Measurements from ENCODE around the gene COL26A1. TPM values are rescaled to one million over a fixed set of nuclear protein-coding genes. Genes with fewer than 3 reads are reported as not detected.

The COL26A1 gene
- polyA plus RNA-seq, 2 donors = not detected

- Histone ChIP-seq H3K27me3 (ENCODE audit: control insufficient read depth in 1 of 2, insufficient read depth in 2 of 2, low read length in 2 of 2) (no peaks in the 10 kb centered on the region), H3K9me3 (ENCODE audit: control insufficient read depth in 2 of 2, insufficient read depth in 1 of 2, low read depth in 1 of 2, low read length in 1 of 2) (peaks cover 0 to 3% of the 10 kb centered on the region in 2 donors), H3K4me3 (ENCODE audit: low read depth in 1 of 2, low read length in 2 of 2) (no peak overlapping the region), H3K27ac (ENCODE audit: low read depth in 2 of 2, low read length in 1 of 2) (no peak overlapping the region), H3K4me1 (ENCODE audit: control insufficient read depth in 2 of 2, insufficient read depth in 2 of 2, low read length in 1 of 2) (peaks cover 0 to 2% of the 10 kb centered on the region in 2 donors), H3K36me3 (ENCODE audit: control insufficient read depth in 2 of 2, insufficient read depth in 2 of 2, low read length in 1 of 2) (no peaks in the 10 kb centered on the region)
- WGBS, 2 donors = 64 to 71% methylated on average over 8 of the region's 8 CpGs
Measured at GRCh38 chr7:101368422-101369165, 5.9 kb downstream of the COL26A1 start.

DNA sequence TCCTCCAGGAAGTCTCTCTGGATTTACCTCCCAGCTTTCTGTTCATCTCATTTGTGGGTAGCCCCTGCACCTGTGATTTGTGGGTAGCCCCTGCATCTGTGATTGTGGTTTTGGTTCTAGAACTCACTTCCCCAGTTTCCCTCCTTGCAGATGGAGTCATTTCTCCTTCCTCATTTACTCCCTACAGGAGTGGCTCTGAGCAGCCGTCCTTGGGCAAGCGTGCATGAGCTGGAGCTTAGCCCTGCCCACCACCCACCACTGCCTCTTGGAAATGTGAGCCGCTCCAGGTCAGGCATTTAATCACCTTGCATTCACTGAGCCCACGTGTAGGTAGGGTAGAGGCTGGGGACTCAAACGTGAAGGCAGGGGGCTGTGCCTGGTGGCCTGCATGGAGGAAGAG, 8.2 kb downstream of the COL26A1 start:
- 35 to 45% methylated on average over 5 of the region's 5 CpGs for WGBS, 2 donors

DNA sequence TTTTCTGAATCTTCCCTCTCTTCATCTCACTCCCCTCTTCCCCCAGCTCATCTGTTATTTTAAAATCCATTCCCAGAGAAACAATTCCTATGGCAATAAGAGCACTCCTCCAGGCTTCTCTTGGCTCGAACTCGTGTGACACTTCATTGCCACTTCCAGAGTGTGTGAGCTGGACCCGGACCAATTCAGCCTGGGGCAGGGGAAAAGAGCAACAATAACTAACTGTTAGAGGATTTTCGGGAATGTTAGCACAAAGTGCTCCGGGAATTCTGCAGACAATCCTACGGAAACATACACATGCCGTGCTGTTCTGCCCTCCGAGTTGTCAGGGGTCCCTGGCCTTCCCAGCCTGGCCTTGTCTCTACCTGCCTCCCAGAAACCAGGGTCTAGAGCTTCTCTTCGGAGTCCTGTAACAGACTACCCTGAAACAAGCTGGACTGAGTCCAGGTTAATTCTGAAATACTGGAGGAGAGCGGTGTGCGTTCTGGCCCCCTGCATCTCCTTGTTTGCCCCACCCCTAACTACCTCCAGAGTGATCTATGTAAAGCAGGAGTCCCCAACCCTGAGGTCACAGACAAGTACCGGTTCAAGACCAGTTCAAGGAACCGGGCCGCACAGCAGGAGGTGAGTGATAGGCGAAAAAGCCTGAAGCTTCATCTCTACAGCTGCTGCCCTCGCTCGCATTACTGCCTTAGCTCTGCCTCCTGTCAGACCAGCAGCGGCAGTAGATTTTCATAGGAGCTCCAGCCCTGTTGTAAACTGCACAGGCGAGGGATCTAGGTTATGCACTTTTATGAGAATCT, 11.3 kb downstream of the COL26A1 start:
- H3K9me3 ChIP-seq (ENCODE audit: control insufficient read depth in 2 of 2, insufficient read depth in 1 of 2, low read depth in 1 of 2, low read length in 1 of 2) = peaks cover 0 to 3% of the 10 kb centered on the region in 2 donors
- H3K4me3 ChIP-seq (ENCODE audit: low read depth in 1 of 2, low read length in 2 of 2) = no peak overlapping the region
- H3K27ac ChIP-seq (ENCODE audit: low read depth in 2 of 2, low read length in 1 of 2) = no peak overlapping the region
- 47 to 61% methylated on average over 19 of the region's 19 CpGs for WGBS, 2 donors
- no peaks in the 10 kb centered on the region for H3K36me3 ChIP-seq (ENCODE audit: control insufficient read depth in 2 of 2, insufficient read depth in 2 of 2, low read length in 1 of 2)
- H3K4me1 ChIP-seq (ENCODE audit: control insufficient read depth in 2 of 2, insufficient read depth in 2 of 2, low read length in 1 of 2) = no peaks in the 10 kb centered on the region
- H3K27me3 ChIP-seq (ENCODE audit: control insufficient read depth in 1 of 2, insufficient read depth in 2 of 2, low read length in 2 of 2) = no peaks in the 10 kb centered on the region

More for the DNA sequence above, 8.2 kb downstream of the COL26A1 start:
- H3K27me3 ChIP-seq (ENCODE audit: control insufficient read depth in 1 of 2, insufficient read depth in 2 of 2, low read length in 2 of 2) = no peaks in the 10 kb centered on the region
- no peak overlapping the region for H3K27ac ChIP-seq (ENCODE audit: low read depth in 2 of 2, low read length in 1 of 2)
- peaks cover 0 to 3% of the 10 kb centered on the region in 2 donors for H3K9me3 ChIP-seq (ENCODE audit: control insufficient read depth in 2 of 2, insufficient read depth in 1 of 2, low read depth in 1 of 2, low read length in 1 of 2)
- H3K4me3 ChIP-seq (ENCODE audit: low read depth in 1 of 2, low read length in 2 of 2) = no peak overlapping the region
- no peaks in the 10 kb centered on the region for H3K4me1 ChIP-seq (ENCODE audit: control insufficient read depth in 2 of 2, insufficient read depth in 2 of 2, low read length in 1 of 2)
- H3K36me3 ChIP-seq (ENCODE audit: control insufficient read depth in 2 of 2, insufficient read depth in 2 of 2, low read length in 1 of 2) = no peaks in the 10 kb centered on the region

- H3K4me3 ChIP-seq (ENCODE audit: low read depth in 1 of 2, low read length in 2 of 2) = no peak overlapping the region
- H3K4me1 ChIP-seq (ENCODE audit: control insufficient read depth in 2 of 2, insufficient read depth in 2 of 2, low read length in 1 of 2) = no peaks in the 10 kb centered on the region
- WGBS, 2 donors = 94% methylated on average over 3 of the region's 3 CpGs
- no peaks in the 10 kb centered on the region for H3K36me3 ChIP-seq (ENCODE audit: control insufficient read depth in 2 of 2, insufficient read depth in 2 of 2, low read length in 1 of 2)
- no peak overlapping the region for H3K27ac ChIP-seq (ENCODE audit: low read depth in 2 of 2, low read length in 1 of 2)
- peaks cover 0 to 3% of the 10 kb centered on the region in 2 donors for H3K9me3 ChIP-seq (ENCODE audit: control insufficient read depth in 2 of 2, insufficient read depth in 1 of 2, low read depth in 1 of 2, low read length in 1 of 2)
- H3K27me3 ChIP-seq (ENCODE audit: control insufficient read depth in 1 of 2, insufficient read depth in 2 of 2, low read length in 2 of 2) = no peaks in the 10 kb centered on the region
Measured at GRCh38 chr7:101374990-101375389, 12.3 kb downstream of the COL26A1 start.

DNA sequence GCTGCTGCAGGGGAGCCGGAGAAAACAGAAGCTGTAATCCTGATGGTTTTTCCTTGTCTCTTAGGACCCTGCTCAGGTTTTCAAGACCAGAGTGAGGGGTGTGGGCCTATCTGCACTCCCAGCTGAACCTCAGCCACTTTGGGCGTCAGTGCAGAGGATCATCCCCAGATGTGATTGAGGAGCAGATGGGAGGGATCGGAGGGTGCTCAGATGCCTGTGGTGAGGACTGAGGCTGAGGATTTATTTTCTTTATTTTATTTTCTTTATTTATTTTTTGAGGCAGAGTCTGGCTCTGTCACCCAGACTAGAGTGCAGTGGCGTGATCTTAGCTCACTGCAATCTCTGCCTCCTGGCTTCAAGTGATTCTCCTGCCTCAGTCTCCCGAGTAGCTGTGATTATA, 13.9 kb downstream of the COL26A1 start:
- Histone ChIP-seq H3K36me3 (ENCODE audit: control insufficient read depth in 2 of 2, insufficient read depth in 2 of 2, low read length in 1 of 2) (no peaks in the 10 kb centered on the region), H3K4me3 (ENCODE audit: low read depth in 1 of 2, low read length in 2 of 2) (no peak overlapping the region), H3K4me1 (ENCODE audit: control insufficient read depth in 2 of 2, insufficient read depth in 2 of 2, low read length in 1 of 2) (no peaks in the 10 kb centered on the region), H3K9me3 (ENCODE audit: control insufficient read depth in 2 of 2, insufficient read depth in 1 of 2, low read depth in 1 of 2, low read length in 1 of 2) (peaks cover 0 to 3% of the 10 kb centered on the region in 2 donors), H3K27ac (ENCODE audit: low read depth in 2 of 2, low read length in 1 of 2) (no peak overlapping the region), H3K27me3 (ENCODE audit: control insufficient read depth in 1 of 2, insufficient read depth in 2 of 2, low read length in 2 of 2) (no peaks in the 10 kb centered on the region)
- 90 to 93% methylated on average over 5 of the region's 5 CpGs for WGBS, 2 donors

DNA sequence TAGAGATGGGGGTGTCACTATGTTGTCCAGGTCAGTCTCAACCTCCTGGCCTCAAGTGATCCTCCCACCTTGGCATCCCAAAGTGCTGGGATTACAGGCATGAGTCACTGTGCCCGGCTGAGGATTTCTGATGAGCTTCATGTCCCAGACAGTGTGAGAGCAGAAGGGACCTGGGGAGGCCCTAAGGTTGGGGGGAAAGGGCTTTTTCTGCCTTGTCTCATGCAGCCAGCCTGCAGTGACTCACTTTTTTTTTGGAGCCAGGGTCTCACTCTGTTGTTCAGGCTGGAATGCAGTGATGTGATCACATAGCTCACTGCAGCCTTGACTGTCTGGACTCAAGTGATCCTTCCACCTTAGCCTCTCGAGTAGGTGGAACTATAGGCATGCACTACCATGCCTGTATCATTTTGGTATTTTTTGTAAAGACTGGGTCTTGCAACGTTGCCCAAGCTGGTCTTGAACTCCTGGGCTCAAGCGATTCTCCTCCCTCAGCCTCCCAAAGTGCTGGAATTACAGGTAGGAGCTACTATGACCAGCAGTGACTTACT, 14.6 kb downstream of the COL26A1 start:
- H3K36me3 ChIP-seq (ENCODE audit: control insufficient read depth in 2 of 2, insufficient read depth in 2 of 2, low read length in 1 of 2) = no peaks in the 10 kb centered on the region
- WGBS, 2 donors = 67 to 73% methylated on average over 4 of the region's 4 CpGs
- H3K27ac ChIP-seq (ENCODE audit: low read depth in 2 of 2, low read length in 1 of 2) = no peak overlapping the region
- H3K27me3 ChIP-seq (ENCODE audit: control insufficient read depth in 1 of 2, insufficient read depth in 2 of 2, low read length in 2 of 2) = no peaks in the 10 kb centered on the region
- H3K9me3 ChIP-seq (ENCODE audit: control insufficient read depth in 2 of 2, insufficient read depth in 1 of 2, low read depth in 1 of 2, low read length in 1 of 2) = peaks cover 0 to 3% of the 10 kb centered on the region in 2 donors
- H3K4me1 ChIP-seq (ENCODE audit: control insufficient read depth in 2 of 2, insufficient read depth in 2 of 2, low read length in 1 of 2) = no peaks in the 10 kb centered on the region
- H3K4me3 ChIP-seq (ENCODE audit: low read depth in 1 of 2, low read length in 2 of 2) = no peak overlapping the region

GRCh38 chr7:101378751-101379174, 16.1 kb downstream of the COL26A1 start:
- WGBS, 2 donors = 28 to 43% methylated on average over 13 of the region's 13 CpGs
- Histone ChIP-seq H3K27me3 (ENCODE audit: control insufficient read depth in 1 of 2, insufficient read depth in 2 of 2, low read length in 2 of 2) (no peaks in the 10 kb centered on the region), H3K9me3 (ENCODE audit: control insufficient read depth in 2 of 2, insufficient read depth in 1 of 2, low read depth in 1 of 2, low read length in 1 of 2) (no peaks in the 10 kb centered on the region), H3K27ac (ENCODE audit: low read depth in 2 of 2, low read length in 1 of 2) (no peak overlapping the region), H3K4me3 (ENCODE audit: low read depth in 1 of 2, low read length in 2 of 2) (no peak overlapping the region), H3K36me3 (ENCODE audit: control insufficient read depth in 2 of 2, insufficient read depth in 2 of 2, low read length in 1 of 2) (no peaks in the 10 kb centered on the region), H3K4me1 (ENCODE audit: control insufficient read depth in 2 of 2, insufficient read depth in 2 of 2, low read length in 1 of 2) (no peaks in the 10 kb centered on the region)

DNA sequence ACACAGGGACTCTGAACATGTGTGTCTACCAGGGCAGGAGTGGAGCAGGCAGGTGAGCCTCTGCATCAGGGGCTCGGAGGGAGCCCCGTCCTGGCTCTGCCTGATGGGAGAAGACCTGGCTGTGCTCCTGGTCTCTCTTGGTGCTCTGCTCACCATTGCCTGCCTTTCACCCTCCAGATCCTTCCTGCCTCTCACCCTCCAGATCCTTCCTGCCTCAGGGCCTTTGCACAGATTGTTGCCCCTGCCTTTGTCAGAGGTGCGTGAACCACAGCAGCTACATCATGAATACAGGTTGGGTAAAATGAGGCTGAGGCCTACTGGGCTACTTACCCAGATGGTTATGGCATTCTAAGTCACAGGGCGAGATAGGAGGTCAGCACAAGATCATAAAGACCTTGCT, 16.6 kb downstream of the COL26A1 start:
- Histone ChIP-seq H3K4me1 (ENCODE audit: control insufficient read depth in 2 of 2, insufficient read depth in 2 of 2, low read length in 1 of 2) (no peaks in the 10 kb centered on the region), H3K4me3 (ENCODE audit: low read depth in 1 of 2, low read length in 2 of 2) (no peak overlapping the region), H3K27me3 (ENCODE audit: control insufficient read depth in 1 of 2, insufficient read depth in 2 of 2, low read length in 2 of 2) (no peaks in the 10 kb centered on the region), H3K27ac (ENCODE audit: low read depth in 2 of 2, low read length in 1 of 2) (no peak overlapping the region), H3K9me3 (ENCODE audit: control insufficient read depth in 2 of 2, insufficient read depth in 1 of 2, low read depth in 1 of 2, low read length in 1 of 2) (no peaks in the 10 kb centered on the region), H3K36me3 (ENCODE audit: control insufficient read depth in 2 of 2, insufficient read depth in 2 of 2, low read length in 1 of 2) (no peaks in the 10 kb centered on the region)
- 77 to 80% methylated on average over 4 of the region's 4 CpGs for WGBS, 2 donors

- Histone ChIP-seq H3K4me1 (ENCODE audit: control insufficient read depth in 2 of 2, insufficient read depth in 2 of 2, low read length in 1 of 2) (no peaks in the 10 kb centered on the region), H3K36me3 (ENCODE audit: control insufficient read depth in 2 of 2, insufficient read depth in 2 of 2, low read length in 1 of 2) (no peaks in the 10 kb centered on the region), H3K27me3 (ENCODE audit: control insufficient read depth in 1 of 2, insufficient read depth in 2 of 2, low read length in 2 of 2) (no peaks in the 10 kb centered on the region), H3K9me3 (ENCODE audit: control insufficient read depth in 2 of 2, insufficient read depth in 1 of 2, low read depth in 1 of 2, low read length in 1 of 2) (no peaks in the 10 kb centered on the region), H3K4me3 (ENCODE audit: low read depth in 1 of 2, low read length in 2 of 2) (no peak overlapping the region), H3K27ac (ENCODE audit: low read depth in 2 of 2, low read length in 1 of 2) (no peak overlapping the region)
- 64% methylated on average over 5 of the region's 5 CpGs for WGBS, 2 donors
Measured at GRCh38 chr7:101381549-101382111, 19.0 kb downstream of the COL26A1 start.

Data from esophagus (tissue), 2 donors.